ENCODE results near the gene RBM6.

- peak in 2 of 3 donors; percentile 21 to 24 for TF ChIP-seq CTCF (IDR thresholded peaks at IDR 0.05)
- peak; percentile 48 for TF ChIP-seq POLR2A (IDR thresholded peaks at IDR 0.05)
These were observed 10.4 kb upstream of the RBM6 start, which contains the start of gene MON1A for GRCh38 chr3:49929291-49930167.
